K562 (cell line): Measurements from ENCODE around the gene E2F2. TPM values are rescaled to one million over a fixed set of nuclear protein-coding genes. Genes with fewer than 3 reads are reported as not detected.

ENCODE experiments used
- ATAC-seq: fragments of 200-7000 bp; cut with Tn5 transposase; 3 replicates; pipeline ENCODE4 v1.9.1; 2020; ENCODE audit warnings: moderate library complexity
- BruUV-seq: library from RNA; stranded (reverse); fragments of 400-500 nt; replicated peaks from 2 replicates; lab custom pipeline; 2021; lab: Mats Ljungman, UMichigan
- CTCF ChIA-PET: fragments of 300-600 bp; formaldehyde crosslinking; extraction: SDS; loops from one replicate; lab custom pipeline; 2021; ENCODE audit warnings: low intra/inter-chr PET ratio; lab: Yijun Ruan, JAX
- POLR2A ChIA-PET: fragments of 300-600, 350-650 bp; sonication (Branson Sonifier 250); formaldehyde crosslinking; extraction: SDS; loops from one replicate; lab custom pipeline; 2021; ENCODE audit warnings: antibody characterized with exemption, inconsistent platforms; lab: Yijun Ruan, JAX
- DNase-seq, 4 experiments: peaks; one replicate each; pipeline versions ENCODE4 v3.0.0 to v3.0.0-alpha.2; 2011 to 2018; ENCODE audit warnings: low spot score in 3 of 4, mixed read lengths in 3 of 4; ENCODE audit errors: extremely low read depth in 1 of 4
- FAIRE-seq: peaks from 2 replicates; lab custom pipeline; 2011; peaks lifted over from hg19 to GRCh38; lab: Jason Lieb, UNC
- H2AFZ ChIP-seq: 2 replicates; pipeline ENCODE4 v1.6.0; 2011; ENCODE audit warnings: low read depth, low read length, control low read depth, inconsistent platforms
- H3K27ac ChIP-seq: fragments of 200-600 bp; 3 replicates; pipeline ENCODE4 v1.8.0; 2011; ENCODE audit warnings: low read depth, mild to moderate bottlenecking, control low read depth, inconsistent platforms, low read length, moderate library complexity, mixed read lengths; ENCODE audit errors: extremely low read depth
- H3K27me3 ChIP-seq, 2 experiments: fragments of 300-600 bp in 1 of 2; 2 replicates in 1 of 2; 3 replicates in 1 of 2; pipeline versions ENCODE4 v1.6.0 to v1.8.0; 2011; ENCODE audit warnings: inconsistent platforms in 2 of 2, low read length in 2 of 2, mild to moderate bottlenecking in 1 of 2, mixed read lengths in 1 of 2, moderate library complexity in 1 of 2; ENCODE audit not compliant: control insufficient read depth in 2 of 2, insufficient read depth in 2 of 2
- H3K36me3 ChIP-seq: fragments of 300-600 bp; 3 replicates; pipeline ENCODE4 v1.8.0; 2011; ENCODE audit warnings: mild to moderate bottlenecking, low read length, inconsistent platforms; ENCODE audit not compliant: control insufficient read depth, insufficient read depth
- H3K4me1 ChIP-seq, 2 experiments: fragments of 200-600 bp in 1 of 2; replicated peaks in 1 of 2; 2 replicates in 1 of 2; 3 replicates in 1 of 2; pipeline versions ENCODE4 v1.5.1 to v1.8.0; 2011; ENCODE audit warnings: inconsistent platforms in 2 of 2, low read length in 2 of 2, mild to moderate bottlenecking in 1 of 2, mixed read lengths in 1 of 2, moderate library complexity in 1 of 2; ENCODE audit not compliant: control insufficient read depth in 2 of 2, insufficient read depth in 2 of 2
- H3K4me2 ChIP-seq: 2 replicates; pipeline ENCODE4 v1.6.1; 2011; ENCODE audit warnings: low read length, control low read depth, inconsistent platforms, mixed read lengths; ENCODE audit not compliant: insufficient read depth
- H3K4me3 ChIP-seq: fragments of 200-600 bp; sonication (generic), shearing (Covaris generic); 2 replicates; pipeline ENCODE4 v1.5.1; 2016; ENCODE audit warnings: control low read depth, inconsistent platforms
- H3K79me2 ChIP-seq: fragments of 200-600 bp; 3 replicates; pipeline ENCODE4 v1.8.0; 2011; ENCODE audit warnings: low read length, inconsistent platforms; ENCODE audit not compliant: control insufficient read depth, insufficient read depth
- H3K9ac ChIP-seq, 2 experiments: 2 replicates each; pipeline versions ENCODE4 v1.6.0 to v1.6.1; 2011; ENCODE audit warnings: low read depth in 2 of 2, low read length in 2 of 2, control low read depth in 1 of 2, inconsistent platforms in 1 of 2, mild to moderate bottlenecking in 1 of 2, mixed read lengths in 1 of 2; ENCODE audit not compliant: insufficient read depth in 1 of 2
- H3K9me1 ChIP-seq: one replicate; pipeline ENCODE4 v1.6.0; 2011; ENCODE audit warnings: inconsistent platforms, mild to moderate bottlenecking, low read length, moderate library complexity; ENCODE audit not compliant: control insufficient read depth, insufficient read depth
- H3K9me3 ChIP-seq: replicated peaks from 2 replicates; pipeline ENCODE4 v1.5.1; 2011; ENCODE audit warnings: low read depth, low read length, inconsistent platforms; ENCODE audit not compliant: control insufficient read depth, insufficient read depth
- H4K20me1 ChIP-seq: replicated peaks from 2 replicates; pipeline ENCODE4 v1.6.1; 2011; ENCODE audit warnings: low read length, inconsistent platforms, mixed read lengths; ENCODE audit not compliant: control insufficient read depth, insufficient read depth
- BCOR ChIP-seq: fragments of 450-650 bp; IDR thresholded peaks from 2 replicates; pipeline ENCODE4 v1.6.1; 2016
- ESRRA ChIP-seq: fragments of 450-650 bp; IDR thresholded peaks from 2 replicates; pipeline ENCODE4 v1.6.1; 2014; ENCODE audit warnings: low read depth, mild to moderate bottlenecking, moderate library complexity, borderline replicate concordance
- ETS2 ChIP-seq: IDR thresholded peaks from 2 replicates; pipeline ENCODE4 v1.6.1; 2016; ENCODE audit warnings: borderline replicate concordance, missing genetic modification characterization, mild to moderate bottlenecking, moderate library complexity, missing compliant biosample characterization; ENCODE audit not compliant: poor library complexity, severe bottlenecking
- FOXJ2 ChIP-seq: fragments of 200-800 bp; sonication (Bioruptor generic); IDR thresholded peaks from 2 replicates; pipeline ENCODE4 v1.6.1; 2016; ENCODE audit warnings: missing genetic modification characterization, missing compliant biosample characterization
- KDM1A ChIP-seq, 2 experiments: fragments of 450-650 bp; IDR thresholded peaks; 2 replicates each; pipeline ENCODE4 v1.6.1; 2016; ENCODE audit warnings: mild to moderate bottlenecking in 2 of 2
- RBM25 ChIP-seq: fragments of 200-400 bp; formaldehyde crosslinking; IDR thresholded peaks from 2 replicates; pipeline ENCODE4 v1.6.1; 2018; ENCODE audit warnings: low read length, low read depth, moderate library complexity; ENCODE audit not compliant: severe bottlenecking
- SPI1 ChIP-seq: IDR thresholded peaks from 2 replicates; pipeline ENCODE4 v1.6.1; 2011; ENCODE audit warnings: low read depth, low read length, control low read depth, borderline replicate concordance
- WGBS: fragments of 100-300 bp; shearing (Covaris generic); methylation state at CpG from one replicate; pipeline ENCODE4 v1.1.6; 2016; ENCODE audit warnings: low coverage, mixed read lengths; ENCODE audit not compliant: insufficient coverage; ENCODE audit errors: missing lambda C conversion rate; 5-methylcytosine and 5-hydroxymethylcytosine counted together
- in situ Hi-C: fragments of 300-500 bp; cut with MboI; formaldehyde crosslinking; loops from 4 replicates; pipeline ENCODE4 v1.15.0; 2018; ENCODE audit warnings: inconsistent platforms, mixed read lengths
- intact Hi-C: fragments of 100-400 bp; cut with micrococcal nuclease; formaldehyde crosslinking; loops from 2 replicates; pipeline ENCODE4 v1.14.2; 2022
- polyA plus RNA-seq, 8 experiments: library from polyadenylated mRNA; depleted of rRNA in 4 of 8; stranded (reverse) in 5 of 8; unstranded in 3 of 8; fragments of >200 nt; fragmentation: Nextera tagmentation in 2 of 8; fragmentation: Illumina TruSeq in 1 of 8; extraction: Ambion mirVana in 2 of 8; extraction: Trizol in 1 of 8; gene quantifications; 2 replicates each; pipeline versions ENCODE4 v1.2.1 to v1.2.3, GENCODE V29; 2011 to 2014; ENCODE audit warnings: inconsistent platforms in 1 of 8, missing spikeins in 1 of 8
- total RNA-seq, 7 experiments: library from RNA; depleted of rRNA in 6 of 7; stranded (reverse); fragments of >200 nt in 6 of 7; fragmentation: Illumina TruSeq in 2 of 7; extraction: Trizol in 2 of 7; gene quantifications; 2 replicates each; pipeline versions ENCODE4 v1.2.1 to v1.2.3, GENCODE V29; 2011 to 2021; ENCODE audit warnings: low replicate concordance in 1 of 7
- TF ChIP-seq, protein P1 (sequence below), 2 experiments: fragments of 450-650 bp in 1 of 2; sonication (generic) in 1 of 2; formaldehyde crosslinking; conservative IDR thresholded peaks; 2 replicates each; pipeline versions ENCODE4 v1.4.0 to v1.8.1; 2020 to 2022; ENCODE audit warnings: mild to moderate bottlenecking in 1 of 2, missing genetic modification reagents in 1 of 2
- TF ChIP-seq, protein P2 (sequence below): sonication (generic); formaldehyde crosslinking; IDR thresholded peaks from 2 replicates; pipeline ENCODE4 v1.8.1; 2023; ENCODE audit warnings: missing genetic modification reagents, mild to moderate bottlenecking, borderline replicate concordance
- TF ChIP-seq, protein P3 (sequence below): fragments of 250-450 bp; sonication (Bioruptor Pico); IDR thresholded peaks from 2 replicates; pipeline ENCODE4 v1.8.0; 2022; ENCODE audit warnings: moderate library complexity, mild to moderate bottlenecking, inconsistent platforms

The E2F2 gene
- total and polyA plus RNA-seq, 9 of the 15 experiments (the other 6 are each of a cell fraction or from before 2014, with no cell fraction given): 3.1 to 25.3 (median 11.4) TPM

DNA sequence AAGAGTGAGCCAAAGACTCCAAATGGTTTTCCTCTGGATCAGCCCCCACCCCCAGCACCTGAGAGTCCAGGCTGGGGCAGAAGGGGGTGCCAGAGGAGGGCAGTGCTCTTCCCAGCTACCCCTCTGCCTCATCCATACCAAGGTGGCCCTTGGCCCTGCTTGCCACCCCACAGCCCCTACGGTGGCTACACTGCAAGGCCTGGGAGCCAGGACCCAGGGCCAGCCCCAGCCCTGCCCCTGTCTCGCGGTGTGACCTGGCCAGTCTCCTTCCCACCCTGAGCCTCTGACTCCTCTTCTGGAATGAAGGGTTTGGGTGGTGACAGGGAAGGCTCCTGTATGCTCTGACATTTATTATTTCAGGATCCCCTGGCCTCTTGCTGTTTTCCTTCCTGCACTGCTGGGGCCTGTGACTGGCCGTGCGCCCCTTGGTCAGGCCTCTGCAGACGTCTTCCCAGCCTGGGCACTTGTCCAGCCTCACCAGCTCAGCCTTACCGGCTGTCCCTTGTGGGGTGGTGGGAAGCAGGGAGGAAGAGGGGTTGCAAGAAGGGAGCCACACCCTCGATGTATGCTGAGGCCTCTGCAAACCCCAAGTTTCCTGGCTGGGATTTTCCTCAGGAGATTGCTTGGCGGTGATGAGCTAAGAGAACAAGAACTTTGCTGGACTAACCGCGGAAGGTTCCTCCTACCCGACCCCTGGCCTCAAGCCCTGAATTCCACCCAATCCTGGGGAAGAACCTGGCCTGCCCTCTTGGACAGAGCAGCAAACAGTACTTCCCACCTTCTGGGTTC is 60.6 kb downstream of the E2F2 start (continued):
- TF ChIP-seq, protein P1, sequence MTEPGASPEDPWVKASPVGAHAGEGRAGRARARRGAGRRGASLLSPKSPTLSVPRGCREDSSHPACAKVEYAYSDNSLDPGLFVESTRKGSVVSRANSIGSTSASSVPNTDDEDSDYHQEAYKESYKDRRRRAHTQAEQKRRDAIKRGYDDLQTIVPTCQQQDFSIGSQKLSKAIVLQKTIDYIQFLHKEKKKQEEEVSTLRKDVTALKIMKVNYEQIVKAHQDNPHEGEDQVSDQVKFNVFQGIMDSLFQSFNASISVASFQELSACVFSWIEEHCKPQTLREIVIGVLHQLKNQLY (CRISPR knock-in tag; conservative IDR thresholded peaks at IDR 0.05): no peak
- TF ChIP-seq SPI1: no peak

GRCh38 chr1:23469372-23469982 is 61.6 kb downstream of the E2F2 start:
- BruUV-seq: no TSS peak
- Histone ChIP-seq H2AFZ (no peak overlapping the region), H3K4me3 (no peak overlapping the region), H3K27ac (no peak overlapping the region), H3K9me3 (no peaks in the 10 kb centered on the region), H3K27me3 (no peaks in the 10 kb centered on the region), H3K9me1 (no peaks in the 10 kb centered on the region), H3K79me2 (no peaks in the 10 kb centered on the region), H3K4me1 (peaks cover 5 to 18% of the 10 kb centered on the region in 2 experiments; a peak in 4 of 5 replicates), H3K4me2 (no peak overlapping the region), H3K9ac (no peak overlapping the region), H4K20me1 (0 out of 2 replicates have a peak, but pooled peaks cover 5% of the 10 kb centered on the region), H3K36me3 (no peaks in the 10 kb centered on the region)
- WGBS: 18% methylated on average over 5 of the region's 5 CpGs
- no peak for DNase-seq
- POLR2A ChIA-PET: interaction anchor here (0.5 kb wide), 1 partner anchor 1496 kb away, joined by 3 read pairs; no protein-coding TSS in a partner anchor
- in situ Hi-C loops (no loop called here), intact Hi-C loops (no loop called here)
- ATAC-seq: no peak
- FAIRE-seq: peak; percentile 19
- CTCF ChIA-PET: interaction anchor here (0.7 kb wide), 1 partner anchor 32 kb away, joined by 3 read pairs; no protein-coding TSS in a partner anchor
- TF ChIP-seq, protein P2, sequence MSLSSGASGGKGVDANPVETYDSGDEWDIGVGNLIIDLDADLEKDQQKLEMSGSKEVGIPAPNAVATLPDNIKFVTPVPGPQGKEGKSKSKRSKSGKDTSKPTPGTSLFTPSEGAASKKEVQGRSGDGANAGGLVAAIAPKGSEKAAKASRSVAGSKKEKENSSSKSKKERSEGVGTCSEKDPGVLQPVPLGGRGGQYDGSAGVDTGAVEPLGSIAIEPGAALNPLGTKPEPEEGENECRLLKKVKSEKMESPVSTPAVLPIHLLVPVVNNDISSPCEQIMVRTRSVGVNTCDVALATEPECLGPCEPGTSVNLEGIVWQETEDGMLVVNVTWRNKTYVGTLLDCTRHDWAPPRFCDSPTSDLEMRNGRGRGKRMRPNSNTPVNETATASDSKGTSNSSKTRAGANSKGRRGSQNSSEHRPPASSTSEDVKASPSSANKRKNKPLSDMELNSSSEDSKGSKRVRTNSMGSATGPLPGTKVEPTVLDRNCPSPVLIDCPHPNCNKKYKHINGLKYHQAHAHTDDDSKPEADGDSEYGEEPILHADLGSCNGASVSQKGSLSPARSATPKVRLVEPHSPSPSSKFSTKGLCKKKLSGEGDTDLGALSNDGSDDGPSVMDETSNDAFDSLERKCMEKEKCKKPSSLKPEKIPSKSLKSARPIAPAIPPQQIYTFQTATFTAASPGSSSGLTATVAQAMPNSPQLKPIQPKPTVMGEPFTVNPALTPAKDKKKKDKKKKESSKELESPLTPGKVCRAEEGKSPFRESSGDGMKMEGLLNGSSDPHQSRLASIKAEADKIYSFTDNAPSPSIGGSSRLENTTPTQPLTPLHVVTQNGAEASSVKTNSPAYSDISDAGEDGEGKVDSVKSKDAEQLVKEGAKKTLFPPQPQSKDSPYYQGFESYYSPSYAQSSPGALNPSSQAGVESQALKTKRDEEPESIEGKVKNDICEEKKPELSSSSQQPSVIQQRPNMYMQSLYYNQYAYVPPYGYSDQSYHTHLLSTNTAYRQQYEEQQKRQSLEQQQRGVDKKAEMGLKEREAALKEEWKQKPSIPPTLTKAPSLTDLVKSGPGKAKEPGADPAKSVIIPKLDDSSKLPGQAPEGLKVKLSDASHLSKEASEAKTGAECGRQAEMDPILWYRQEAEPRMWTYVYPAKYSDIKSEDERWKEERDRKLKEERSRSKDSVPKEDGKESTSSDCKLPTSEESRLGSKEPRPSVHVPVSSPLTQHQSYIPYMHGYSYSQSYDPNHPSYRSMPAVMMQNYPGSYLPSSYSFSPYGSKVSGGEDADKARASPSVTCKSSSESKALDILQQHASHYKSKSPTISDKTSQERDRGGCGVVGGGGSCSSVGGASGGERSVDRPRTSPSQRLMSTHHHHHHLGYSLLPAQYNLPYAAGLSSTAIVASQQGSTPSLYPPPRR (CRISPR knock-in tag): no peak
- TF ChIP-seq BCOR (peak; percentile 61), FOXJ2 (tag) (no peak), ESRRA (peak; percentile 92), KDM1A (IDR thresholded peaks at IDR 0.05) (0 out of 4 replicates have a peak, but pooled peaks of 1 of the 2 experiments have one; percentile 36), ETS2 (tag) (no peak), RBM25 (peak; percentile 86)
- TF ChIP-seq, protein P3, sequence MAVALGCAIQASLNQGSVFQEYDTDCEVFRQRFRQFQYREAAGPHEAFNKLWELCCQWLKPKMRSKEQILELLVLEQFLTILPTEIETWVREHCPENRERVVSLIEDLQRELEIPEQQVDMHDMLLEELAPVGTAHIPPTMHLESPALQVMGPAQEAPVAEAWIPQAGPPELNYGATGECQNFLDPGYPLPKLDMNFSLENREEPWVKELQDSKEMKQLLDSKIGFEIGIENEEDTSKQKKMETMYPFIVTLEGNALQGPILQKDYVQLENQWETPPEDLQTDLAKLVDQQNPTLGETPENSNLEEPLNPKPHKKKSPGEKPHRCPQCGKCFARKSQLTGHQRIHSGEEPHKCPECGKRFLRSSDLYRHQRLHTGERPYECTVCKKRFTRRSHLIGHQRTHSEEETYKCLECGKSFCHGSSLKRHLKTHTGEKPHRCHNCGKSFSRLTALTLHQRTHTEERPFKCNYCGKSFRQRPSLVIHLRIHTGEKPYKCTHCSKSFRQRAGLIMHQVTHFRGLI: no peak
